GM23338 (cell line): Measurements from ENCODE around the gene CAT. TPM values are rescaled to one million over a fixed set of nuclear protein-coding genes. Genes with fewer than 3 reads are reported as not detected.

Source experiments
- ATAC-seq: fragments of 200-7000 bp; cut with Tn5 transposase; 3 replicates; pipeline ENCODE4 v1.9.1; 2020
- DNase-seq: peaks from one replicate; pipeline ENCODE4 v3.0.0-alpha.2; 2015; ENCODE audit warnings: low spot score
- H2AFZ ChIP-seq: fragments of 200-600 bp; sonication (generic); 2 replicates; pipeline ENCODE4 v1.8.0; 2016; ENCODE audit warnings: antibody characterized with exemption, mild to moderate bottlenecking, moderate library complexity
- H3F3A ChIP-seq: fragments of 200-600 bp; sonication (generic); replicated peaks from 2 replicates; pipeline ENCODE4 v1.8.0; 2017; ENCODE audit warnings: antibody characterized with exemption, mixed run types, low read depth
- H3K27ac ChIP-seq: fragments of 200-600 bp; sonication (generic); 2 replicates; pipeline ENCODE4 v1.6.1; 2016; ENCODE audit warnings: low read depth
- H3K27me3 ChIP-seq: fragments of 200-600 bp; sonication (generic); 2 replicates; pipeline ENCODE4 v1.8.0; 2016; ENCODE audit warnings: mild to moderate bottlenecking, mixed run types, moderate library complexity; ENCODE audit not compliant: insufficient read depth
- H3K36me3 ChIP-seq: fragments of 200-600 bp; sonication (generic); 2 replicates; pipeline ENCODE4 v1.8.0; 2016; ENCODE audit warnings: mild to moderate bottlenecking; ENCODE audit not compliant: insufficient read depth
- H3K4me1 ChIP-seq: fragments of 200-600 bp; sonication (generic); 2 replicates; pipeline ENCODE4 v1.8.0; 2016; ENCODE audit warnings: mild to moderate bottlenecking, moderate library complexity; ENCODE audit not compliant: insufficient read depth
- H3K4me2 ChIP-seq: fragments of 200-600 bp; sonication (generic); 2 replicates; pipeline ENCODE4 v1.7.1; 2017; ENCODE audit warnings: mixed run types
- H3K4me3 ChIP-seq: fragments of 200-600 bp; sonication (generic); 2 replicates; pipeline ENCODE4 v1.6.1; 2016; ENCODE audit warnings: mixed run types
- H3K79me2 ChIP-seq: fragments of 200-600 bp; sonication (generic); replicated peaks from 2 replicates; pipeline ENCODE4 v1.8.0; 2017; ENCODE audit warnings: mild to moderate bottlenecking; ENCODE audit not compliant: insufficient read depth
- H3K9me2 ChIP-seq: fragments of 200-600 bp; sonication (generic); 2 replicates; pipeline ENCODE4 v1.8.0; 2017; ENCODE audit not compliant: insufficient read depth
- H4K20me1 ChIP-seq: fragments of 200-600 bp; sonication (generic); replicated peaks from 2 replicates; pipeline ENCODE4 v1.8.0; 2017; ENCODE audit warnings: mild to moderate bottlenecking; ENCODE audit not compliant: insufficient read depth
- H3K27ac Mint-ChIP-seq: 2 replicates; pipeline ENCODE4 v1.8.0; 2020; ENCODE audit warnings: inconsistent platforms, mild to moderate bottlenecking, moderate library complexity, mixed read lengths
- H3K27me3 Mint-ChIP-seq: 3 replicates; pipeline ENCODE4 v1.8.0; 2022; ENCODE audit warnings: low read depth, mild to moderate bottlenecking, moderate library complexity, mixed read lengths, inconsistent platforms; ENCODE audit not compliant: insufficient read depth, poor library complexity
- H3K36me3 Mint-ChIP-seq: 3 replicates; pipeline ENCODE4 v1.8.0; 2021; ENCODE audit warnings: low read depth, mild to moderate bottlenecking, inconsistent platforms, moderate library complexity, mixed read lengths
- H3K4me1 Mint-ChIP-seq: 3 replicates; pipeline ENCODE4 v1.8.0; 2020; ENCODE audit warnings: mild to moderate bottlenecking, inconsistent platforms, mixed read lengths
- H3K4me3 Mint-ChIP-seq: 3 replicates; pipeline ENCODE4 v1.8.0; 2021; ENCODE audit warnings: moderate library complexity, mild to moderate bottlenecking, inconsistent platforms, mixed read lengths
- H3K9me3 Mint-ChIP-seq: 3 replicates; pipeline ENCODE4 v1.8.0; 2020; ENCODE audit warnings: moderate library complexity, mild to moderate bottlenecking, inconsistent platforms, mixed read lengths
- CREB1 ChIP-seq: fragments of 250-450 bp; sonication (Bioruptor Pico); IDR thresholded peaks from 2 replicates; pipeline ENCODE4 v1.5.0; 2020; ENCODE audit warnings: low read depth, mild to moderate bottlenecking, moderate library complexity
- EZH2 ChIP-seq: fragments of 200-600 bp; sonication (generic); IDR thresholded peaks from one replicate; pipeline ENCODE4 v1.8.0; 2017; ENCODE audit warnings: antibody characterized with exemption, mild to moderate bottlenecking, low read depth; ENCODE audit not compliant: unreplicated experiment
- EZH2phosphoT487 ChIP-seq: fragments of 200-600 bp; sonication (generic); IDR thresholded peaks from one replicate; pipeline ENCODE4 v1.8.1; 2018; ENCODE audit warnings: antibody characterized with exemption; ENCODE audit not compliant: unreplicated experiment
- JUNB ChIP-seq: IDR thresholded peaks from one replicate; pipeline ENCODE4 v1.6.1; 2016; ENCODE audit warnings: antibody characterized with exemption; ENCODE audit not compliant: unreplicated experiment
- NANOG ChIP-seq: IDR thresholded peaks from 2 replicates; pipeline ENCODE4 v1.6.1; 2016; ENCODE audit warnings: antibody characterized with exemption, borderline replicate concordance
- POLR2AphosphoS5 ChIP-seq: IDR thresholded peaks from 2 replicates; pipeline ENCODE4 v1.6.1; 2016; ENCODE audit warnings: antibody characterized with exemption, low read depth
- STAT1 ChIP-seq: IDR thresholded peaks from one replicate; pipeline ENCODE4 v1.6.1; 2016; ENCODE audit warnings: antibody characterized with exemption; ENCODE audit not compliant: unreplicated experiment
- ZNF114 ChIP-seq: fragments of 250-450 bp; sonication (Bioruptor Pico); IDR thresholded peaks from 2 replicates; pipeline ENCODE4 v1.5.0; 2020; ENCODE audit warnings: mild to moderate bottlenecking, moderate library complexity
- ZNF331 ChIP-seq: fragments of 250-450 bp; sonication (Bioruptor Pico); IDR thresholded peaks from 2 replicates; pipeline ENCODE4 v1.5.0; 2020; ENCODE audit warnings: low read depth, mild to moderate bottlenecking, moderate library complexity
- polyA plus RNA-seq: library from polyadenylated mRNA; unstranded; fragments of >200 nt; fragmentation: Nextera tagmentation; extraction: Ambion mirVana; gene quantifications from 2 replicates; pipeline ENCODE4 v1.2.1, GENCODE V29; 2016
- total RNA-seq: library from RNA; depleted of rRNA; stranded (reverse); fragments of >200 nt; shearing (Covaris generic); gene quantifications from 2 replicates; pipeline ENCODE4 v1.2.3, GENCODE V29; 2014
- TF ChIP-seq, protein P1 (sequence below): fragments of 250-450 bp; sonication (Bioruptor Pico); IDR thresholded peaks from 2 replicates; pipeline ENCODE4 v1.5.0; 2020; ENCODE audit warnings: mild to moderate bottlenecking, moderate library complexity
- TF ChIP-seq, protein P2 (sequence below): IDR thresholded peaks from 2 replicates; pipeline ENCODE4 v1.6.1; 2016; ENCODE audit warnings: antibody characterized with exemption
- TF ChIP-seq, protein P3 (sequence below), 2 experiments: fragments of 200-600 bp in 1 of 2; sonication (generic) in 1 of 2; conservative IDR thresholded peaks; 2 replicates each; pipeline versions ENCODE4 v1.5.1 to v1.6.1; 2016 to 2017; ENCODE audit warnings: antibody characterized with exemption in 2 of 2, low read depth in 2 of 2, mild to moderate bottlenecking in 2 of 2, moderate library complexity in 1 of 2
- TF ChIP-seq, protein P4 (sequence below): IDR thresholded peaks from one replicate; pipeline ENCODE4 v1.6.1; 2018; ENCODE audit warnings: antibody characterized with exemption; ENCODE audit not compliant: unreplicated experiment

CAT gene
- total and polyA plus RNA-seq, 2 experiments from 2014 or later, result 15.9 to 24.0 TPM

DNA sequence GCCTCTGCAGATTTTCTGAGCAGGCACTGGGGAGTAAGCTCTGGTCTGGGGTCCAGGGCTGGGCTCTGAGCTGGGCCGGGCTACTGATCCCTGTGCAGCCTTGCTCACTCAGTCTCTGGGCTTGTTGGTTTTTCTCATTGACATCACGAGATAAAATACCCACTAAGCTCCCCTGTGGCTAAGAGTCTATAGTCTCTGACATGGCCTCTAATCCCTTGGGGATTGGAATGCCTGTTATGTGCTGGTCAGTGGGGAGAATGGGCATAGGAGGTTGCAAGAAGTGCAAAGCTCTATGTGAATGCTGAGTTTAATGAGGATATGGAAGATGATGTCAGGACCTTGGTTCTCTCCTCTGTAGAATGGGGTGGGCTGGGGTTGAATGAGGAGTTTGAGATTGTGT is 51.6 kb downstream of the CAT start:
- TF ChIP-seq, protein P1, sequence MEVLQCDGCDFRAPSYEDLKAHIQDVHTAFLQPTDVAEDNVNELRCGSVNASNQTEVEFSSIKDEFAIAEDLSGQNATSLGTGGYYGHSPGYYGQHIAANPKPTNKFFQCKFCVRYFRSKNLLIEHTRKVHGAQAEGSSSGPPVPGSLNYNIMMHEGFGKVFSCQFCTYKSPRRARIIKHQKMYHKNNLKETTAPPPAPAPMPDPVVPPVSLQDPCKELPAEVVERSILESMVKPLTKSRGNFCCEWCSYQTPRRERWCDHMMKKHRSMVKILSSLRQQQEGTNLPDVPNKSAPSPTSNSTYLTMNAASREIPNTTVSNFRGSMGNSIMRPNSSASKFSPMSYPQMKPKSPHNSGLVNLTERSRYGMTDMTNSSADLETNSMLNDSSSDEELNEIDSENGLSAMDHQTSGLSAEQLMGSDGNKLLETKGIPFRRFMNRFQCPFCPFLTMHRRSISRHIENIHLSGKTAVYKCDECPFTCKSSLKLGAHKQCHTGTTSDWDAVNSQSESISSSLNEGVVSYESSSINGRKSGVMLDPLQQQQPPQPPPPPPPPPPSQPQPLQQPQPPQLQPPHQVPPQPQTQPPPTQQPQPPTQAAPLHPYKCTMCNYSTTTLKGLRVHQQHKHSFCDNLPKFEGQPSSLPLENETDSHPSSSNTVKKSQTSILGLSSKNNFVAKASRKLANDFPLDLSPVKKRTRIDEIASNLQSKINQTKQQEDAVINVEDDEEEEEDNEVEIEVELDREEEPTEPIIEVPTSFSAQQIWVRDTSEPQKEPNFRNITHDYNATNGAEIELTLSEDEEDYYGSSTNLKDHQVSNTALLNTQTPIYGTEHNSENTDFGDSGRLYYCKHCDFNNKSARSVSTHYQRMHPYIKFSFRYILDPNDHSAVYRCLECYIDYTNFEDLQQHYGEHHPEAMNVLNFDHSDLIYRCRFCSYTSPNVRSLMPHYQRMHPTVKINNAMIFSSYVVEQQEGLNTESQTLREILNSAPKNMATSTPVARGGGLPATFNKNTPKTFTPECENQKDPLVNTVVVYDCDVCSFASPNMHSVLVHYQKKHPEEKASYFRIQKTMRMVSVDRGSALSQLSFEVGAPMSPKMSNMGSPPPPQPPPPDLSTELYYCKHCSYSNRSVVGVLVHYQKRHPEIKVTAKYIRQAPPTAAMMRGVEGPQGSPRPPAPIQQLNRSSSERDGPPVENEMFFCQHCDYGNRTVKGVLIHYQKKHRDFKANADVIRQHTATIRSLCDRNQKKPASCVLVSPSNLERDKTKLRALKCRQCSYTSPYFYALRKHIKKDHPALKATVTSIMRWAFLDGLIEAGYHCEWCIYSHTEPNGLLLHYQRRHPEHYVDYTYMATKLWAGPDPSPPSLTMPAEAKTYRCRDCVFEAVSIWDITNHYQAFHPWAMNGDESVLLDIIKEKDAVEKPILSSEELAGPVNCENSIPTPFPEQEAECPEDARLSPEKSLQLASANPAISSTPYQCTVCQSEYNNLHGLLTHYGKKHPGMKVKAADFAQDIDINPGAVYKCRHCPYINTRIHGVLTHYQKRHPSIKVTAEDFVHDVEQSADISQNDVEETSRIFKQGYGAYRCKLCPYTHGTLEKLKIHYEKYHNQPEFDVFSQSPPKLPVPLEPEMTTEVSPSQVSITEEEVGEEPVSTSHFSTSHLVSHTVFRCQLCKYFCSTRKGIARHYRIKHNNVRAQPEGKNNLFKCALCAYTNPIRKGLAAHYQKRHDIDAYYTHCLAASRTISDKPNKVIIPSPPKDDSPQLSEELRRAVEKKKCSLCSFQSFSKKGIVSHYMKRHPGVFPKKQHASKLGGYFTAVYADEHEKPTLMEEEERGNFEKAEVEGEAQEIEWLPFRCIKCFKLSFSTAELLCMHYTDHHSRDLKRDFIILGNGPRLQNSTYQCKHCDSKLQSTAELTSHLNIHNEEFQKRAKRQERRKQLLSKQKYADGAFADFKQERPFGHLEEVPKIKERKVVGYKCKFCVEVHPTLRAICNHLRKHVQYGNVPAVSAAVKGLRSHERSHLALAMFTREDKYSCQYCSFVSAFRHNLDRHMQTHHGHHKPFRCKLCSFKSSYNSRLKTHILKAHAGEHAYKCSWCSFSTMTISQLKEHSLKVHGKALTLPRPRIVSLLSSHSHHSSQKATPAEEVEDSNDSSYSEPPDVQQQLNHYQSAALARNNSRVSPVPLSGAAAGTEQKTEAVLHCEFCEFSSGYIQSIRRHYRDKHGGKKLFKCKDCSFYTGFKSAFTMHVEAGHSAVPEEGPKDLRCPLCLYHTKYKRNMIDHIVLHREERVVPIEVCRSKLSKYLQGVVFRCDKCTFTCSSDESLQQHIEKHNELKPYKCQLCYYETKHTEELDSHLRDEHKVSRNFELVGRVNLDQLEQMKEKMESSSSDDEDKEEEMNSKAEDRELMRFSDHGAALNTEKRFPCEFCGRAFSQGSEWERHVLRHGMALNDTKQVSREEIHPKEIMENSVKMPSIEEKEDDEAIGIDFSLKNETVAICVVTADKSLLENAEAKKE, result no peak
- TF ChIP-seq POLR2AphosphoS5 (no peak), EZH2phosphoT487 (no peak), EZH2 (no peak), NANOG (no peak), STAT1 (no peak), ZNF331 (no peak), ZNF114 (no peak), CREB1 (CRISPR knock-in tag) (no peak), JUNB (no peak)
- TF ChIP-seq, protein P2, sequence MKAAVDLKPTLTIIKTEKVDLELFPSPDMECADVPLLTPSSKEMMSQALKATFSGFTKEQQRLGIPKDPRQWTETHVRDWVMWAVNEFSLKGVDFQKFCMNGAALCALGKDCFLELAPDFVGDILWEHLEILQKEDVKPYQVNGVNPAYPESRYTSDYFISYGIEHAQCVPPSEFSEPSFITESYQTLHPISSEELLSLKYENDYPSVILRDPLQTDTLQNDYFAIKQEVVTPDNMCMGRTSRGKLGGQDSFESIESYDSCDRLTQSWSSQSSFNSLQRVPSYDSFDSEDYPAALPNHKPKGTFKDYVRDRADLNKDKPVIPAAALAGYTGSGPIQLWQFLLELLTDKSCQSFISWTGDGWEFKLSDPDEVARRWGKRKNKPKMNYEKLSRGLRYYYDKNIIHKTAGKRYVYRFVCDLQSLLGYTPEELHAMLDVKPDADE, result no peak
- TF ChIP-seq, protein P3, sequence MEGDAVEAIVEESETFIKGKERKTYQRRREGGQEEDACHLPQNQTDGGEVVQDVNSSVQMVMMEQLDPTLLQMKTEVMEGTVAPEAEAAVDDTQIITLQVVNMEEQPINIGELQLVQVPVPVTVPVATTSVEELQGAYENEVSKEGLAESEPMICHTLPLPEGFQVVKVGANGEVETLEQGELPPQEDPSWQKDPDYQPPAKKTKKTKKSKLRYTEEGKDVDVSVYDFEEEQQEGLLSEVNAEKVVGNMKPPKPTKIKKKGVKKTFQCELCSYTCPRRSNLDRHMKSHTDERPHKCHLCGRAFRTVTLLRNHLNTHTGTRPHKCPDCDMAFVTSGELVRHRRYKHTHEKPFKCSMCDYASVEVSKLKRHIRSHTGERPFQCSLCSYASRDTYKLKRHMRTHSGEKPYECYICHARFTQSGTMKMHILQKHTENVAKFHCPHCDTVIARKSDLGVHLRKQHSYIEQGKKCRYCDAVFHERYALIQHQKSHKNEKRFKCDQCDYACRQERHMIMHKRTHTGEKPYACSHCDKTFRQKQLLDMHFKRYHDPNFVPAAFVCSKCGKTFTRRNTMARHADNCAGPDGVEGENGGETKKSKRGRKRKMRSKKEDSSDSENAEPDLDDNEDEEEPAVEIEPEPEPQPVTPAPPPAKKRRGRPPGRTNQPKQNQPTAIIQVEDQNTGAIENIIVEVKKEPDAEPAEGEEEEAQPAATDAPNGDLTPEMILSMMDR (conservative IDR thresholded peaks at IDR 0.05; ENCODE audit: low read depth in 2 of 2), result no peak
- TF ChIP-seq, protein P4, sequence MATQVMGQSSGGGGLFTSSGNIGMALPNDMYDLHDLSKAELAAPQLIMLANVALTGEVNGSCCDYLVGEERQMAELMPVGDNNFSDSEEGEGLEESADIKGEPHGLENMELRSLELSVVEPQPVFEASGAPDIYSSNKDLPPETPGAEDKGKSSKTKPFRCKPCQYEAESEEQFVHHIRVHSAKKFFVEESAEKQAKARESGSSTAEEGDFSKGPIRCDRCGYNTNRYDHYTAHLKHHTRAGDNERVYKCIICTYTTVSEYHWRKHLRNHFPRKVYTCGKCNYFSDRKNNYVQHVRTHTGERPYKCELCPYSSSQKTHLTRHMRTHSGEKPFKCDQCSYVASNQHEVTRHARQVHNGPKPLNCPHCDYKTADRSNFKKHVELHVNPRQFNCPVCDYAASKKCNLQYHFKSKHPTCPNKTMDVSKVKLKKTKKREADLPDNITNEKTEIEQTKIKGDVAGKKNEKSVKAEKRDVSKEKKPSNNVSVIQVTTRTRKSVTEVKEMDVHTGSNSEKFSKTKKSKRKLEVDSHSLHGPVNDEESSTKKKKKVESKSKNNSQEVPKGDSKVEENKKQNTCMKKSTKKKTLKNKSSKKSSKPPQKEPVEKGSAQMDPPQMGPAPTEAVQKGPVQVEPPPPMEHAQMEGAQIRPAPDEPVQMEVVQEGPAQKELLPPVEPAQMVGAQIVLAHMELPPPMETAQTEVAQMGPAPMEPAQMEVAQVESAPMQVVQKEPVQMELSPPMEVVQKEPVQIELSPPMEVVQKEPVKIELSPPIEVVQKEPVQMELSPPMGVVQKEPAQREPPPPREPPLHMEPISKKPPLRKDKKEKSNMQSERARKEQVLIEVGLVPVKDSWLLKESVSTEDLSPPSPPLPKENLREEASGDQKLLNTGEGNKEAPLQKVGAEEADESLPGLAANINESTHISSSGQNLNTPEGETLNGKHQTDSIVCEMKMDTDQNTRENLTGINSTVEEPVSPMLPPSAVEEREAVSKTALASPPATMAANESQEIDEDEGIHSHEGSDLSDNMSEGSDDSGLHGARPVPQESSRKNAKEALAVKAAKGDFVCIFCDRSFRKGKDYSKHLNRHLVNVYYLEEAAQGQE, result no peak
- Histone ChIP-seq H3K4me1 (no peaks in the 10 kb centered on the region), H3K79me2 (no peaks in the 10 kb centered on the region), H3K27me3 (no peaks in the 10 kb centered on the region), H3K9me2 (no peaks in the 10 kb centered on the region; the same call in 1 of the 2 replicates), H4K20me1 (no peaks in the 10 kb centered on the region), H3K4me2 (no peak overlapping the region), H2AFZ (no peak overlapping the region), H3K4me3 (no peak overlapping the region), H3K36me3 (no peaks in the 10 kb centered on the region), H3F3A (no peaks in the 10 kb centered on the region), H3K27ac (no peak overlapping the region)
- Mint-ChIP-seq H3K4me3 (no peak overlapping the region), H3K27ac (no peak overlapping the region), H3K27me3 (peaks cover 6% of the 10 kb centered on the region), H3K36me3 (no peaks in the 10 kb centered on the region), H3K4me1 (no peaks in the 10 kb centered on the region), H3K9me3 (no peaks in the 10 kb centered on the region)
- DNase-seq, result no peak
- peak; percentile 50 for ATAC-seq
